GM23248 (cell line): ENCODE results near the gene SYT2. TPM values are rescaled to one million over a fixed set of nuclear protein-coding genes. Genes with fewer than 3 reads are reported as not detected.
"Not testable (repeated sequence)": the region's sequence is repeated elsewhere in the genome, so short reads cannot be mapped to it uniquely, and the experiment has no call there.

Source experiments
- DNase-seq: peaks from one replicate; pipeline ENCODE4 v3.0.0-alpha.2; 2015
- H2AFZ ChIP-seq: fragments of 200-600 bp; sonication (generic); 2 replicates; pipeline ENCODE4 v1.6.1; 2016; ENCODE audit warnings: antibody characterized with exemption
- H3F3A ChIP-seq: fragments of 200-600 bp; sonication (generic); 2 replicates; pipeline ENCODE4 v1.6.1; 2016; ENCODE audit warnings: mild to moderate bottlenecking, antibody characterized with exemption, mixed run types; ENCODE audit not compliant: insufficient read depth
- H3K27ac ChIP-seq: fragments of 200-600 bp; sonication (generic); 2 replicates; pipeline ENCODE4 v1.5.1; 2016; ENCODE audit warnings: mild to moderate bottlenecking
- H3K27me3 ChIP-seq: fragments of 200-600 bp; sonication (generic); replicated peaks from 2 replicates; pipeline ENCODE4 v1.6.1; 2016; ENCODE audit warnings: mild to moderate bottlenecking; ENCODE audit not compliant: insufficient read depth
- H3K36me3 ChIP-seq: fragments of 200-600 bp; sonication (generic); 2 replicates; pipeline ENCODE4 v1.6.1; 2016; ENCODE audit warnings: low read depth, mild to moderate bottlenecking
- H3K4me1 ChIP-seq: fragments of 200-600 bp; sonication (generic); 2 replicates; pipeline ENCODE4 v1.6.1; 2016; ENCODE audit warnings: mild to moderate bottlenecking; ENCODE audit not compliant: insufficient read depth
- H3K4me2 ChIP-seq: fragments of 200-600 bp; sonication (generic); one replicate; pipeline ENCODE4 v1.6.1; 2016; ENCODE audit warnings: mild to moderate bottlenecking; ENCODE audit not compliant: unreplicated experiment
- H3K4me3 ChIP-seq: fragments of 200-600 bp; sonication (generic); 2 replicates; pipeline ENCODE4 v1.5.1; 2016; ENCODE audit warnings: mild to moderate bottlenecking
- H3K79me2 ChIP-seq: fragments of 200-600 bp; sonication (generic); 2 replicates; pipeline ENCODE4 v1.6.1; 2016; ENCODE audit warnings: mild to moderate bottlenecking; ENCODE audit not compliant: insufficient read depth
- H3K9ac ChIP-seq: fragments of 200-600 bp; sonication (generic); 2 replicates; pipeline ENCODE4 v1.6.1; 2016; ENCODE audit warnings: mild to moderate bottlenecking
- H3K9me2 ChIP-seq: fragments of 200-600 bp; sonication (generic); 2 replicates; pipeline ENCODE4 v1.6.1; 2016; ENCODE audit warnings: mixed run types, mild to moderate bottlenecking, moderate library complexity; ENCODE audit not compliant: insufficient read depth
- H3K9me3 ChIP-seq: fragments of 200-600 bp; sonication (generic); one replicate; pipeline ENCODE4 v1.6.1; 2017; ENCODE audit warnings: low read depth
- H4K20me1 ChIP-seq: fragments of 200-600 bp; sonication (generic); 2 replicates; pipeline ENCODE4 v1.6.0; 2016; ENCODE audit not compliant: insufficient read depth
- EZH2 ChIP-seq: fragments of 200-600 bp; sonication (generic); IDR thresholded peaks from 2 replicates; pipeline ENCODE4 v1.6.1; 2018; ENCODE audit warnings: antibody characterized with exemption, mild to moderate bottlenecking; ENCODE audit not compliant: insufficient read depth, poor library complexity, severe bottlenecking
- EZH2phosphoT487 ChIP-seq: fragments of 200-600 bp; sonication (generic); IDR thresholded peaks from 2 replicates; pipeline ENCODE4 v1.6.1; 2018; ENCODE audit warnings: antibody characterized with exemption, moderate library complexity, mild to moderate bottlenecking, low read depth; ENCODE audit not compliant: insufficient read depth
- WGBS, 2 experiments: methylation state at CpG; one replicate each; pipeline ENCODE4 v1.1.6; 2015 to 2017; ENCODE audit warnings: low lambda C conversion rate in 2 of 2, low coverage in 1 of 2; ENCODE audit errors: missing lambda C conversion rate in 2 of 2; 5-methylcytosine and 5-hydroxymethylcytosine counted together
- in situ Hi-C: fragments of 300-500 bp; cut with MboI; formaldehyde crosslinking; loops from 2 replicates; pipeline ENCODE4 v1.15.0; 2020
- polyA plus RNA-seq: library from polyadenylated mRNA; unstranded; fragments of >200 nt; fragmentation: Nextera tagmentation; extraction: Ambion mirVana; gene quantifications from 2 replicates; pipeline ENCODE4 v1.2.1, GENCODE V29; 2016
- total RNA-seq: library from RNA; depleted of rRNA; stranded (reverse); fragments of >200 nt; shearing (Covaris generic); gene quantifications from 2 replicates; pipeline ENCODE4 v1.2.3, GENCODE V29; 2014

The SYT2 gene
- total and polyA plus RNA-seq, 2 experiments from 2014 or later, result 0.05 TPM; not detected in 1

DNA sequence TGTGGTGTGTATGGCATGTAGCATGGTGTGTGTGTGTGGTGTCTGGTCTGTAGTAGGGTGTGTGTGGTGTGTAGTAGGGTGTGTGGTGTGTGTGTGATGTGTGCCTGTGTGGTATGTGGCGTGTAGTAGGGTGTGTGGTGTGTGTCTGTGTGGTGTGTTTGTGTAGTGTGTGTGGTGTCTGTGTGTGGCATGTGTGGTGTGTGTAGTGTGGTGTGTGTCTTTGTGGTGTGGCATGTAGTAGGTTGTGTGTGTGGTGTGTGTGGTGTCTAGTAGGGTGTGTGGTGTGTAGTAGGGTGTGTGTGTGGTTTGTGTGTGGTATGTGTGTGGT, 85.5 kb downstream of the SYT2 start:
- 77 to 78% methylated on average over 1 of the region's 1 CpG for WGBS, 2 experiments

DNA sequence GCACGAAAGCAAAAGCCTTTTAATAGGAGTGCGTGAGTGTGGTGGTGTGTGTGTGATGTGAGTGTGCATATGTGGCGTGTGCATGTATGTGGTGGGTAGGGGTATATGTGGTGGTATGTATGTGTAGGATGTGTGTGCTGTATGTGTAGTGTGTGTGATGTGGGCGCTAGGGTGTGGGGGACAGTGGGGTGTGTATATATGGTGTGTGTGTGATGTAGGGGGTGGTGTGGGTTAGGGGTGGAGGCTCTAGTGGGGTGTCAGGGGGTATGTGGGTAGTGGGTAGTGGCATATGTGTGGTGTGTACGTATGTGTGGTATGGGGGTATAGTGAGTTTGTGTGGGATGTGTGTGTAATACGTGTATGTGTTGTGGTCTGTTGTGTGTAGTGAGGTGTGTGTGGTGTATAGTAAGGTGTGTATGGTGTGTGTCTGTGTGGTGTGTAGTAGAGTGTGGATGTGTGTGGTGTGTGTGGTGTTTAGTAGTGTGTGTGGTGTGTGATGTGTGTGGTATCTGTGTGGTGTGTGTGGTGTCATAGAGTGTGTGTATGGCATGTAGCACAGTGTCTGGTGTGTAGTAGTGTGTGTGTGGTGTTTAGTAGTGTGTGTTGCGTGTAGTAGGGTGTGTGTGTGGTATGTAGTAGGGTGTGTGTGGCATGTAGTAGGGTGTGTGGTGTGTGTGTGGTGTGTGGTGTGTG, 86.0 kb downstream of the SYT2 start:
- H3K27me3 ChIP-seq, result no peaks in the 10 kb centered on the region
- H3K9ac ChIP-seq, result no peak overlapping the region
- no peak overlapping the region for H3K4me3 ChIP-seq
- H3F3A ChIP-seq, result no peaks in the 10 kb centered on the region
- H3K4me2 ChIP-seq, result no peak overlapping the region
- H4K20me1 ChIP-seq, result no peaks in the 10 kb centered on the region
- no peak for TF ChIP-seq EZH2
- TF ChIP-seq EZH2phosphoT487, result no peak
- peaks cover 4% of the 10 kb centered on the region; the same call in 1 of the 2 replicates for H3K4me1 ChIP-seq
- H2AFZ ChIP-seq, result no peak overlapping the region
- H3K9me2 ChIP-seq, result no peaks in the 10 kb centered on the region
- H3K36me3 ChIP-seq, result no peaks in the 10 kb centered on the region
- no peak overlapping the region for H3K27ac ChIP-seq
- 74 to 82% methylated on average over 6 to 7 of the region's 7 CpGs for WGBS, 2 experiments
- H3K9me3 ChIP-seq, result no peaks in the 10 kb centered on the region
- no peaks in the 10 kb centered on the region for H3K79me2 ChIP-seq
- in situ Hi-C loops, result no loop called here
- DNase-seq, result no peak

More for the DNA sequence above, 85.5 kb downstream of the SYT2 start:
- 0 out of 2 replicates have a peak, but pooled peaks cover 3% of the 10 kb centered on the region for H3K4me1 ChIP-seq
- H3K9me2 ChIP-seq, result no peaks in the 10 kb centered on the region
- H3K79me2 ChIP-seq, result no peaks in the 10 kb centered on the region
- no peak overlapping the region for H2AFZ ChIP-seq
- TF ChIP-seq EZH2phosphoT487, result no peak
- no peak for TF ChIP-seq EZH2
- no peaks in the 10 kb centered on the region for H3K9me3 ChIP-seq
- no peak for DNase-seq
- H3K27me3 ChIP-seq, result no peaks in the 10 kb centered on the region
- H3K27ac ChIP-seq, result no peak overlapping the region
- no peaks in the 10 kb centered on the region for H3F3A ChIP-seq
- H3K4me3 ChIP-seq, result no peak overlapping the region
- H3K4me2 ChIP-seq, result no peak overlapping the region
- H3K36me3 ChIP-seq, result no peaks in the 10 kb centered on the region
- in situ Hi-C loops, result no loop called here
- H4K20me1 ChIP-seq, result no peaks in the 10 kb centered on the region
- H3K9ac ChIP-seq, result no peak overlapping the region

DNA sequence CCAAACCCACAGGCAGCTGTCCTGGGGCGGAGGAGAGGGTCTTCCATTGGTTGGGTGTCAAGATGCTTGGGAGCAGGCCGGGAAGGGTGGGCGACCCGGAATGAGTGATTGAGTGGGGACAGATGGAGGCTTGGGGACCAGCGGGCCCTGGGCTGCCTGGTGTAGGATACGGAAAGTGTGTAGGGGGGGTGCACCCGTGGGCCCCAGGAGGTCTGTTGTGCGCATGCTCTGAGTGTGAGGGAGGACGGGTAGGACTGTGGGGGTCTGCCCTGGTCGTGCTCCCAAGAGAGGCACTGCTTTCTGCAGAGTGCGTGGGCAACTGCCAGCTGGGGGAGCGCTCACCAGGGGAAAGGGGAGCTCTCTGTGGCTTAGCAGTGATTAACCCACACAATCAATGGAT, 86.8 kb downstream of the SYT2 start:
- H3K4me2 ChIP-seq, H3K9me2 ChIP-seq, H3K9me3 ChIP-seq, H3K36me3 ChIP-seq, H3K4me3 ChIP-seq, H3F3A ChIP-seq, H3K27me3 ChIP-seq, H3K27ac ChIP-seq, H4K20me1 ChIP-seq, DNase-seq, in situ Hi-C loops, H3K79me2 ChIP-seq, H2AFZ ChIP-seq, H3K9ac ChIP-seq: not testable (repeated sequence)
- WGBS, 2 experiments, result 51 to 54% methylated on average over 11 to 12 of the region's 12 CpGs
- peaks cover 12% of the 10 kb centered on the region for H3K4me1 ChIP-seq

DNA sequence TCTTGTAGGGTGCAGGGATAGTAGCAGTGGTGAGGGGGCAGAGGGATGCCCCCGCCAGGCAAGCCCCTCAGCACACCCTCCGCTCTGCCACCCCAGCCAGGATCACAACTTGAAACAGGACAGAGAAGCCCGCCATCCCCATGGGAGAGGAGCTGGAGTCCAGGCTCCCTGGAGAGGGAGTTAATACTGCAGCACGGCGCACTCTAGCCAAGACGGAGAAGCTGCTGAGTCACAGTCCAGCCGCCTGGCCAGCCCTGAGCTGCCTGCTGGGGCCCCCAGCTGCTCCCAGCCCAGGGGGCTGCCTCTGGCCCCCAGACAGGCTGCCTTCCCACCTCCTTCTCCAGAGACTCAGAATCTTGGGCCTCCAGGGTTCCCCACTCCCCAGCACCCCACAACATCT, 87.2 kb downstream of the SYT2 start:
- in situ Hi-C loops, result no loop called here
- TF ChIP-seq EZH2 (no peak), EZH2phosphoT487 (no peak)
- Histone ChIP-seq H3F3A (no peaks in the 10 kb centered on the region), H3K9me2 (no peaks in the 10 kb centered on the region), H3K27ac (no peak overlapping the region), H3K4me2 (no peak overlapping the region), H3K4me1 (peaks cover 16% of the 10 kb centered on the region), H3K36me3 (no peaks in the 10 kb centered on the region), H3K27me3 (no peaks in the 10 kb centered on the region), H3K4me3 (no peak overlapping the region), H2AFZ (no peak overlapping the region), H3K9me3 (no peaks in the 10 kb centered on the region), H4K20me1 (no peaks in the 10 kb centered on the region), H3K9ac (no peak overlapping the region), H3K79me2 (no peaks in the 10 kb centered on the region)
- DNase-seq, result peak; percentile 70
- WGBS, 2 experiments, result 44 to 52% methylated on average over 7 of the region's 7 CpGs

DNA sequence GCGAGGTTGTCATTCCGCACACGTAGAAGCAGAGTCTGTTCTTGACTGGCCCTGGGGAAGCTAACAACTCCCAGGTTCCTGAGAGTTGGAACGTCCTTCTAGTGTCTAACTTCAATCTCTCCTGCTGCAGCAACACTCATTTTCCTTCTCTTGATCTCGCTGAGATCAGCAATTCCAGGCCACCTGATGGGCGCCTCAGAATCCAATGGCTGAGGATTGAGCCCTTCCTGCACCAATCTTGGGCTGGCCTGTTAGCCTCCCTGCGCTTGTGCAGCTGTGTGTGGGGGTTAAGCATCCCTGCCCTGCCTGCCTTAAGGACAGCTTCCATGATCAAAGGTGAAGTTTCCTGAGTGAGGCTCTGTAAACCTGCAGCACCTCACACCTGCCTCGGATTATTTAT, 87.9 kb downstream of the SYT2 start:
- Histone ChIP-seq H3K9me2 (no peaks in the 10 kb centered on the region), H2AFZ (no peak overlapping the region), H3K27me3 (no peaks in the 10 kb centered on the region), H3K36me3 (no peaks in the 10 kb centered on the region), H4K20me1 (no peaks in the 10 kb centered on the region), H3K4me1 (peaks cover 20% of the 10 kb centered on the region), H3F3A (no peaks in the 10 kb centered on the region), H3K27ac (no peak overlapping the region), H3K79me2 (no peaks in the 10 kb centered on the region), H3K9me3 (no peaks in the 10 kb centered on the region), H3K4me2 (no peak overlapping the region), H3K9ac (no peak overlapping the region), H3K4me3 (no peak overlapping the region)
- TF ChIP-seq EZH2phosphoT487, result no peak
- TF ChIP-seq EZH2, result no peak
- WGBS, 2 experiments, result 85 to 94% methylated on average over 8 of the region's 8 CpGs
- no peak for DNase-seq
- in situ Hi-C loops, result no loop called here
